Stimulated activated CD8-positive, alpha-beta memory T cell treated with anti-CD3 and anti-CD28 coated beads, Interleukin-12 subunit alpha, Interleukin-12 subunit beta, amount 100 ng/mL, for 1 hour (primary cell): ENCODE measurements around the gene CFAP43.
A peak's percentile ranks its signal among the peaks of the same experiment; 100 is the strongest.

Experiments
- DNase-seq: peaks from one replicate; pipeline ENCODE4 v3.0.0-alpha.2; 2020; ENCODE audit warnings: low read depth

CFAP43 gene, protein sequence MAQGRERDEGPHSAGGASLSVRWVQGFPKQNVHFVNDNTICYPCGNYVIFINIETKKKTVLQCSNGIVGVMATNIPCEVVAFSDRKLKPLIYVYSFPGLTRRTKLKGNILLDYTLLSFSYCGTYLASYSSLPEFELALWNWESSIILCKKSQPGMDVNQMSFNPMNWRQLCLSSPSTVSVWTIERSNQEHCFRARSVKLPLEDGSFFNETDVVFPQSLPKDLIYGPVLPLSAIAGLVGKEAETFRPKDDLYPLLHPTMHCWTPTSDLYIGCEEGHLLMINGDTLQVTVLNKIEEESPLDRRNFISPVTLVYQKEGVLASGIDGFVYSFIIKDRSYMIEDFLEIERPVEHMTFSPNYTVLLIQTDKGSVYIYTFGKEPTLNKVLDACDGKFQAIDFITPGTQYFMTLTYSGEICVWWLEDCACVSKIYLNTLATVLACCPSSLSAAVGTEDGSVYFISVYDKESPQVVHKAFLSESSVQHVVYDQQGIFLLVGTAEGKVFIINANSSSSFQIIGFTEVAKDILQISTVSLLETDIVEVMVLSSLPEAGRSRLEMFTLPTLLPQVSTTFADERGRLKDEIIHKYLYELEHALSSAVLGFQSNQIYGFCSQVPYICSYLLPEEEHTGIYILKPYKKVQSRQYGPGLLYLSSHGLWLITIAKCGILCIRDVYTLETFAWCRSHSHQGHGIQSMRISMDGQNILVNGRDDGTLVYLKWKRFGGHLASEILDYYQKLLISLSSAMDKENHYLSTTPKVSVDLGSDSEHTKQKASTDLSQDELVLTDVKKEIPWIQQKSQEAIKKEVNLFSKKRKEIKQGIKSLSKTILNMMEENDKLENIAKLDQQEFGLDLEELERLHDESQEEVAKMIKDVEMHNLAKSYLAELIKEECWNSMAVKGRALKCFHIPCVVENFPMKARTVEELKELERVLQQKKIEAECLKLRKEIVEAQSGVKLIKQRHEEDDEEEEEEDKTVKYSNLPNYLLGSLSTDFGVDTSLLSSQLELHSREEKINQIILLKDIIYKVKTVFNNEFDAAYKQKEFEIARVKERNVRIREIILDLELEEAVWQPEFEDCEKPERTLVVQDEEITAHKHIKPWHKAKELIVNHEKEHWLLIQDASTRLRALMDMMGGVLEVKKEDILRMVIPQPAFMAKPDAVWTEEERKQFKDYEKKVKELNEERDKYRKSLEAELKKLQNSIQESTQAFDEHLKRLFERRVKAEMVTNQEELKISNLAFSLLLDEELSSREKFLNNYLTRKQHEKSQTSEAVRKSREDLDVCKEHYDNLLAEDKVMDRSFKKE (N-terminal part only)

DNA sequence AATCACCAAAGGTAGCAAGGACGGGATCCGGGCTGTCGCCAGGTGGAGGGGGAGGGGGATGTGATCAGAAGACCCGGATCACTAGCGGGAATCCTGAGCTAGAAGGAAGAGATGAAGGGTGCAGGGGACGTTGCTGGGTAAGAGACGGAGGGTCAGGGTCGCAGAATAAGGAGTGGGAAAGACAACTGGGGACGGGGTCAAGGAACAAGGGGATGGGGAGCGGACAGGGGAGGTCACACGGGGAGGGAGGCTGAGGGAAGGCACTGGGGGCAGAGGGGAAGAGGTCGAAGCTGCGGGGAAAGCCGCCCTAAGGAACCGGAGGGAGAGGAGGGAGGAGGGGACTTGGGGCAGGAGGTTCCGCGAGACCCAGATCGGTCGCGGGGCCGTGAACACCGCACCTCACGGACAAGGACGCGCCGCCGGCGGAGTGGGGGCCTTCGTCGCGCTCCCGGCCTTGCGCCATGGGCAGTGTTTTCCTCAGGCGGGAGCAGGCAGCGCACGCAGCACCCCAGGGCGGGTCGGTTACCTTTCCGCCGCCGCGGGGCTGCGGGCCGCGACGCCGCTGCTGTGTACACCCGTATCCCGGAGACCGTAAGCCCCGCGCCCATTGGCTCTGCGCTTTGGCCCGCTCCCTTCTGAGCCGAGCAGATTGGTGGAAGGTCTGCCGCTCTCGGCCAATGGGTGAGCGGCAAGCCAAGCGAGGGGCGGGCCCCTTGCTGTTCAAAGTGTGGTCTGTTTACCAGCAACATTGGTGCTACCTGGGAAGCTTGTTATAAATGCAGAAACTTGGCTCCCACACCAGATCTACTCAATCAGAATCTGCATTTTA is at the start of gene CFAP43:
Gene CFAP43 (minus strand): TSS at position 581 of the 829 bp plus-strand sequence. CDS start 118 bp downstream, at position 463.
- peak; percentile 98 for DNase-seq

DNA sequence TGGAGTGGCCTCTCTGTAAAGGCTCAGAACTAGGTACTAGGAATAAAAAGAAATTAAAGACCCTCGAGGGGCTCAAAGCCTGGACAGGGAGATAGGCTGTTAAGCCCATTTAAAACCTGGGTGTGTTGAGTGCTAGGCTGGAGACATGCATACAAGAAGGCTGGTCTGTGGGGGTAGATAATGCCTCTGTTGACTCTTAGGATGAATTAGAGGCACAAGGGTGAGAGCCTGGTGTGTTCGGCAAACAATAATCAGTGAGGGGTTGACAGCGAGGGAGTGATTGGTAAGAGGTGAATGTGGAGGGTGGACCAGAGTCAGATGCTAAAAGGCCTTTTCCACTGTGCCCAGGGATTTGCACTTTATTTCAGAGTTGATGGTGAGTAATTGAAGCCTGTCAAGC is 49.5 kb upstream of the CFAP43 start:
- no peak for DNase-seq

DNA sequence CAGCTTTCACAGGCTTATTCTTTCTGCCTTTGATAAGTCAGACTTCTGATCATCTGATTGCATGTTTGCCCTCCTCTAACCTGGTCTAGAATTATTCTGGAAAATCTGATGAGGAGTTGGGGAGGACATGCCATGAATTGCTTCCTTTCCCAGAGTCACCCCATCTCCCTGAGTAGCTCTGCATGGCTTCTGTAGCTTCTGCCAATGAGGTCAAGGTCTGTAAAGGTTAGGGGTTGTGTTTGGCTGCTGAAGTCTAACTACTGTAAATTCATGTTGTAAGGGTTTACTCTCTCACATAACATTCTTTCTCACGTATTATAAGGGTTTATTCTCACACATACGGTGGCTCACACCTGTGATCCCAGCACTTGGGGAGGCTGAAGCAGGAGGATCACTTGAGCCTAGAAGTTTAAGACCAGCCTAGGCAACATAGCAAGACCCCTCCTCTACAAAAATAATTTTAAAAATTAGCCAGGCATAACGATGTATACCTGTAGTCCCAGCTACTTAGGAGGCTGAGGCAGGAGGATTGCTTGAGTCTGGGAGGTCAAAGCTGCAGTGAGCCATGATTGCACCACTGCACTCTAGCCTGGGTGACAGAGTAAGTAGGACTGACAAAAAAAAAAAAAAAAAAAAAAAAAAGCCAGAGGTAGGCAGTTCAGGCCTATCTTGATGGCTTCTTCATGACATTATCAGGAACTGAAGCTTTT is 47.5 kb upstream of the CFAP43 start:
- DNase-seq = no peak

DNA sequence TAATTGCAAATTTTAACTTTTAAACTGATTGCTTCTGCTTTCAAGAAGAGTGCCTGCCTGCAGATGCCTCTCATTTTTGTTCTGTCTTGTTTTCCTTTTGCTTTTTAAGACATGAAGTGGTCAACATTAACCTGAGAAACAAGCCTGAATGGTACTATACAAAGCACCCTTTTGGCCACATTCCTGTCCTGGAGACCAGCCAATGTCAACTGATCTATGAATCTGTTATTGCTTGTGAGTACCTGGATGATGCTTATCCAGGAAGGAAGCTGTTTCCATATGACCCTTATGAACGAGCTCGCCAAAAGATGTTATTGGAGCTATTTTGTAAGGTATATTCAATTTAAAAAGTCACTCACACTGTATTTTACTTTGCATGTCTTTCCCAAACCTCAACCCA is 45.6 kb upstream of the CFAP43 start:
- no peak for DNase-seq

DNA sequence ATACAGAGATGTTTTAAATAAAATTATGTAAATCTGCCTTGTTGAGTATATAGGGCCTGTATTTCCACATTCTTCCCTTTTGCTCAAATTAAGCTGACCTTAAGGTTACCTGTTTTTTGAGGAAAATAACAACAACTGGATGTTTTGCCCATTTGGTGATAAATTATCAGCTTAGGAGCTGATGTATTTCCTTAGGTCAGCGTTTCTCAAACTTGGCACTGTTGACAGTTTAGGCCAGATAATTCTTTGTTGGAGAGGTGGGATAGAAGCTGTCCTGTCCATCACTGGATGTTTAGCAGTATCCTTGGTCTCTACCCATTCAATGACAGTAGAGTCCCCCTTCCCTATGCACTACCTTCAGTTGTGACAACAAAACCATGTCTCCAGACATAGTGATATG is 44.0 kb upstream of the CFAP43 start:
- no peak for DNase-seq

DNA sequence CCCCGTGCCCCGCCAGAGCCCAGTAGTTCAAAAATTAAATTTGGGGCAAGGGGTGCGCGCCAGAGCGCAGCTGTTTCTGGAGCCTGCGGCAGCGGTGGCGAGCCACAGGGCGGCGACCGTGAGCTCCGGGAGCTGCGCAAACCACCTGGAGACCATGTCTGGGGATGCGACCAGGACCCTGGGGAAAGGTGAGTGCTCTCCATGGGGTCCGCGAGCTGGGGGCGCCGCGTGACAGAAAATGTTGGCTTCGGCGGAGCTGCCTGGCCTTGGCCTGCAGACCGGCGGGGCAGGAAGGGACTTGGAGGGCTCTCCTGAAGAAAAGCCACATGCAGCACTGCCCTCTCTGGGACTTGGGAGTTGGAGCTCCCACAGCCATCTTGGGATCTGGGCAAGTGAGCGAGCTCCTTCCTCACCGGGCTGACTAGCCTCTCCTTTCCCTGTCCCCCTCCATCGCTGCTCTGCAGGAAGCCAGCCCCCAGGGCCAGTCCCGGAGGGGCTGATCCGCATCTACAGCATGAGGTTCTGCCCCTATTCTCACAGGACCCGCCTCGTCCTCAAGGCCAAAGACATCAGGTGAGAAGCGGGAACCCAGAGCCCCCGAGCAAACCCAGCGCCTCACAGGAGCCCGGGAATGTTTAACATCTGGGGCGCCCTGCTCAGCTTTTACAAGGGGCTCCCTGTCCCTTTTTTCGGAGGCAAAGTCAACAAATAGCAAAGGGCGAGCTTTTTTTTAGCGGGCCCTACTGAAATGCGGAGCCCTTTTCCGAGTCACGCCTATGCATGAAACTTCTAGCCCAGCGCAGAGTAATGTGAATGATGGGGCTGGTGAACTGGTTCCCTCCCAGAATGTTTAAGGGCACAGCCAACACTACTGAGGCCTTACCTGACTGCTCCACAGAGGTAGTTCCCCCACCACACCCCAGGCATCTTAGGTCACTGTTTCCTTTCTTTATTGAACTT is 42.9 kb upstream of the CFAP43 start:
- no peak for DNase-seq

DNA sequence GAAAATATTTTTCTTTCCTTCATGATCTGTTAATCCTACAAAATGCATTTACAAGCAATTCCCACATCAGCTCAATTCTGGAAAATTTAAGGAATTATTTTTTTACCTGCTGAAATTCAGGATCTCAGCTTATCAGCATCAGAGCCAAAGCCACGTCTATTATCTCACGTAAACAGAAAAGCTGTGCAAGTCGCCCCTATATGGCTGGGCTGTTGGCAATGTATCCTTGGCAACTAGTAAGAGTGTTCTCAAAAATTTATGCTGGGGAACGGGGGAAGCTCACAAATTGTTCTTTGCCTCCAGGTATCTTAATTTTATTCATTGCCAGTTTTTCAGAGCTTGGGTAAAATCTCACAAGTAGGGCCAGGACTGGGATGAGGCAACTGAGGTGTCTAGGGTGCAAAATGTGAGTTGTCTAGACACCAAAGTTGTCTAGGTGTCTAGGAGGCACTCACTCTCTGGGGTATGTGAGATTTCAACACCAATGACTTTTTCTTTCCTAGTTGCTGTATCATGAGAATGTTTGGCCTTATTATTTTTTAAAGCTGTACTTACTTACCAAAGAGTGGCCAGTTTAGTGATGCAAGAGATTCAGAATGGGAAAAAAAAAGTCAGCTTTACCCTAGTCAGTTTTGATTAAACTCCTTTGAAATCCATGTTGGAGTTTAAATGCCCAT is 41.9 kb upstream of the CFAP43 start:
- no peak for DNase-seq

DNA sequence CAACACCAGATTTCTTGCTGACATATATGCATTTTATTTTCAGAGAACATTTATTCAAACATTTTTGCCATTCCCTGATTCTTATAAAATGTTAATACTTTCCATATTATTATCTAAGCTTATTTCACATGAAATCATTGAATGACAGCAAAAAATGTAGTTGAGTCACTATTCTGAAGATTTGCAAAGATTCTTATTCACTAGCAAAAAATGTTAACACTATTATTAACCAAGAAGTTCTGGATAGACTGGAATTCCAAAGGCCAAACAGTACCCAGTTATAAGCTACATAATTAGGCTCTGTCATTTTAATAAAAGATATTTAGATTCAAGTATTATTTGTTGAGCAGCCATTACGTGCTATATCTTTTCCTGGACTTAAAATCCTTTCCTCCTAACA is 41.1 kb upstream of the CFAP43 start:
- DNase-seq = no peak

DNA sequence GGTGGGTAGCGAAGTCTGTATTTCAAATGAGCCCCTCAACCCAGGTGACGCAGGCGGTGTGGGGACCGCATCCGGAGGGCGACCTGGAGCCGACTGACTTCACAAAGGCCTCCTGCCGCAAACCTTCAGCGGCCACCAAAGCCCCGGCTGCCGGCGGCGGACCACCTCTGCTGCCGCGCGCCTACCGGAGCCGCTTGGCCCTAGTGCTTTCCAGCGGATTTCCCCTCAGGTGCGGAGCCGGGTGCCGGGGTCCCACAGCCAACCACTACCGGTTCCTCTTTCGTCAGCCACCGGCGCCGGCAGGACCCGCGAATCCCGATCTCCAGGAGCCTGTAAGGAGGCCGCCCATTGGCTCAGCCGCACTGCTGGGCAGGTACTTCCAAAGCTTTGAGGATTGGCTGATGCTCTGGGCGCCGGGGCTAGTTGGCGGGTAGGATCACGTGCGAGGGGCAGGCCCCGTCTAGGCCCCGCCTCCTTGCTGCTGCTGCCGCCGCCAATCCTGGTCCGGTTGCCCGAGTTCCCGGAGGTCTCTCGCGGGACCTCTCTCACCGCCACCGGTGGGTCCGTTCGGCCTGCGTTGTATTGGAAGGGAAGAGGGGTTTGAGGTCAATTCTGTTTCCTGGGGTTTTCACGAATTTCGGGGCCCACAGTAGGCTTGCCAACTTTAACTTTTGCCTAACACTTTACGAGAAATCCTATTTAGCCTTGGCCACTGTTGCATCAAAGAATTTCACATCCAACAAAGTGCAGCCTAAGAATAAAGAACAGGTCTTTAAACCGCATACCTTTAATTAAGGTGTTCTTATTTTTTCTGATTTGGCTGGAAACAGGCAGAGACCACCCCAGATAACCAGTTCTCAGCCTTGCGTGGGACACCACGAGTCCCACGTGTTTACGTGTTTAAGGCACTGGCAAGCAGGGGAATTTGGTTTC is 36.8 kb upstream of the CFAP43 start, which contains the start of gene GSTO2:
Gene GSTO2 (plus strand): TSS at position 472 of the 933 bp plus-strand sequence. CDS start 5,732 bp downstream, outside the sequence.
- DNase-seq = peak; percentile 98

DNA sequence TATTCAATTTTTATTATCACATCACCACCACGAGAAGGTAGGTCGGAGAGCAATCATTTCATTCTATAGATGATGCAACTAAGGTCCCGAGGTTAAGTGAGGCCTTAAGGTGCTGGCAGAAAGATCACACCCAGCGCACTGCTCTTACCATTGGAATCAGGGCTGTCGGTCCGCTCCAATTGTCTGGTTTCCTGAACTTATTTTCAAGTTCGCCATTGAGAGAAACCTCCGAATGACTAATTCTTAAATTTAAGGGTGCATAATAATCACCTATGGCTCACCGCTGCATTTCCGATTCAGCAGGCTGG is 36.2 kb upstream of the CFAP43 start:
- DNase-seq = no peak

DNA sequence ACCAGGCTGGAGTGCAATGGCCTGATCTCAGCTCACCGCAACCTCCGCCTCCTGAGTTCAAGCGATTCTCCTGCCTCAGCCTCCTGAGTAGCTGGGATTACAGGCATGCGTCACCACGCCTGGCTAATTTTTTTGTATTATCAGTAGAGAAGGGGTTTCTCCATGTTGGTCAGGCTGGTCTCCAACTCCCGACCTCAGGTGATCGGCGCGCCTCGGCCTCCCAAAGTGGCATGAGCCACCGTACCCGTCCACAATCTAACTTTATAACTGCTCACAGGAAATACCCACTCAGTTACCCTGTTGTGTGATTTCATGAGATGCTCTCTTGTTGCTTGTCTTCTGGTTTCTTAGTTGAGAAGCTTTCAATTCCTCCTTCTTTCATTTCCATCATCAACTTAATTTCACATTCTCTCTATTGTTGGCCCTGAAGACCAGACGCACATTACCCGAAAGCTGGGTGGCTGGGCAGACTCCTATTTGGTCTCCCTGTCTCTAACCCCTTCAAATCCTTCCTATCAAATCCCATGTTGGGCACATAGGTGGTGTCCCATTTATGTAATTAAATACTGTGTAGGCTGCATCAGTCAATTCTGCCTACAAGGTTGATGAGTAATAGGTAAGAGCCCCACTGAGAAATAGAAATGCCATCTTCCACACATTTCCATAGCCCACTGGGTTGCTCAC is 35.7 kb upstream of the CFAP43 start:
- no peak for DNase-seq

DNA sequence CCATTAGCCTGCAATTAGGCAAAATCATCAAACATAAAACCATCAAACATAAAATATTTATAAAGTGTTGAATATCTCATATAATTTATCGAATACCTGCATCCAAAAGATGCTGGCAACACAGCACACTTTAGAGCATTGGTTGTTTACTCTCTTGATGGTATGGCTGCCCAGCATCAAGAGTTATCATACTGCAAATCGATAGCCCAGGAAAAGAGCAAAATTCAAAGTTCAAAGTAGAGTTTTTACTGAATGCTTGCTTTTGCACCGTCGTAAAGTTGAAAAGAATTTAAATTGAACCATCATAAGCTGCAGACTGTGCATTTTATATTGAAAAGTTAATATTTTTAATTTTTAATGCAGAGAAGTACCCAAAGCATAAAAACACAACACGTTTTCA is 32.6 kb upstream of the CFAP43 start:
- DNase-seq = no peak

DNA sequence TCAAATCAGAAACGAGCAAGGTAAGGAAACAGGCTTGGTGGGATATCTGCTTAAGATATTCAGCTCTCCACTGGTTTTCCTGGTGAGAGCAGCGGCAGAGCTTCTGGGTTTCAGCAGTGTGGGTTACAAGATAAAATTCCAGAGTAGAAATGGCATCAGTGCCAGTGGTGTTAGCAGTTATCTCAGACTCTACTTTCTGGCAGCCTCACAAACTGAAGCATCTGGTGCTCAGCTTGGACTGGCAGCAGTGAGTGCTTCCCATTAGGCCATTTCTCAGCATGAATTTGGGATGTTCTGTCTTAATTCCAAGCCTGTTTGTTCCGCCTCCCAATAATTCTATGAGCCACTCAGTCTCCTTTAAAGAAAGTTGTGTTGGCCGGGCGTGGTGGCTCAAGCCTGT is 29.9 kb upstream of the CFAP43 start:
- DNase-seq = no peak

DNA sequence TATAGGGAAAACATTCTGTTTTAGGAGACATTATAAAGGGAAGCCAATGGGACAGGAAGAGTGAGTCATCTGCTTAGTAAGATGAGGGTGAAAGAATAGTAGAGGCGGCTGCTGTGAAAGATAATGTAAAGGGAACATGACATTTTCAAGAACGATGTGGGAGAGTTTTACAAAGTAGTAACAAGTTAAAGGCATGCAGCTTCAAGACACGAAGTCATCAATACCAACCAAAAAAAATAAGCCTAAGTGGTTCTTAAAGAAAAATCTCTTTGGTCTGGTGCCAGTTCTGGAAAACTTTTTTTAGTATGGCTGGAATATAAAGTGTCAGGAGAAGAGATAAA is 28.6 kb upstream of the CFAP43 start:
- DNase-seq = no peak

DNA sequence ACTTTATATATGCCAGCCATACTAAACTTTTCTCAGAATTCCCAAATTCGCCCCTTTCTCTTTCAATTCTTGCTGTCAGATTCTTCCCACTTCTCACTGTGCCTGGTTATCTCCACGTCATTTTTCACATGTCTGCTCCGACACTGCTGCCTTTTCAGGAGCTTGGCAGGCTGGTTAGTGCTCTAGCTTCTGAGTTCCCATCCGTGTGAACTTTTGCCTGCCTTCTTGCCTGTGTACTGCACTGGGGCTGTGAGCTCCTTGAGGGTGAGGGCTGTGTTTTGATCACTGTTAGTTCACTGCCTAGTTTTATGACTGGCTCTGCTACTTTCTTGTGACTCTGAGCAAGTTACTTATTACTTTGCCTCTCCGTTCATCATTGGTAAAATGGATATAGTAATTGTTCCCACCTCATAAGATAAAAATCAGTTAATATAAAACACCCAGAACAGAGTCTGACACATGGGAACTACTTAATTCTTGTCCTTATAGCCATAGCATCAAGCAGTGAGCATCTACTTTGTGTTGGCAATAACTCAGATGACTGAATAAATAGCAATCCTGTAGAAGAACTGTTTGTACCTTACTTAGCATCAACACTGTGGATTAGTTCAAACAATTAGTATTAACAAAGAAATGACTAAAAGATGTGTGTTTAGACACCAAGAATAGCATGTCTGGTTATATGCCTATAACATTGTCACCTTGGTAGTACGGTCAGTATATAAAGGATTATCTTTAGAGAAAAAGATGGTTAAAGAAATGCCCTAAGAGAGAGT is 28.0 kb upstream of the CFAP43 start:
- no peak for DNase-seq

DNA sequence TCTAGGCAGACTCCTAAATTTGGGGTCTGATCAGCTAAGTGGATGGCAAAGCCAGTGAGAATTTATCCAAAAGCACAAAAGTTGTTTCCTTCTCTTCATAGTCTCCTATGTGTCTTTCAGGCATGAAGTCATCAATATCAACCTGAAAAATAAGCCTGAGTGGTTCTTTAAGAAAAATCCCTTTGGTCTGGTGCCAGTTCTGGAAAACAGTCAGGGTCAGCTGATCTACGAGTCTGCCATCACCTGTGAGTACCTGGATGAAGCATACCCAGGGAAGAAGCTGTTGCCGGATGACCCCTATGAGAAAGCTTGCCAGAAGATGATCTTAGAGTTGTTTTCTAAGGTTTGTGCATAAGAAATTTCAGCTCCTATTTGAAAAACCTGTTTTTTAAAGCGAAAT is 27.3 kb upstream of the CFAP43 start:
- DNase-seq = no peak

DNA sequence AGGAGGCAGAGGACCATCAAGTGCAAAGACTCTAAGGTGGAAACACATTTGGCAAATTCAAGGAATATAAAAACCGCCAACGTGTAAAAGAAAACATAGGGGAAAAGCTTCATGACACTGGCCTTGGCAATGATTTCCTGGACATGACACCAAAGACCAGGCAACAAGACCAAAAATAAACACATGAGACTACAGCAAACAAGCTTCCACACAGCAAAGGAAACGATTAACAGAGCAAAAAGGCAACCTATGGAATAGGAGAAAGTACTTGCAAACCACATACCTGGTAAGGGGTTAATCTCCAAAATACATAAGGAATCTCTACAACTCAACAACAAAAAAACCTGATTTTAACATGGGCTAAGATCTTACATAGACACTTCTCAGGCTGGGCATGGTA is 26.0 kb upstream of the CFAP43 start:
- DNase-seq = no peak
